HG03103 (cell line): ENCODE measurements around the gene URGCP.

ENCODE experiments used
- ATAC-seq: cut with Tn5 transposase; IDR thresholded peaks from one replicate; pipeline ENCODE4 v1.9.1; 2021; ENCODE audit warnings: low read depth; ENCODE audit not compliant: unreplicated experiment

Gene URGCP, protein sequence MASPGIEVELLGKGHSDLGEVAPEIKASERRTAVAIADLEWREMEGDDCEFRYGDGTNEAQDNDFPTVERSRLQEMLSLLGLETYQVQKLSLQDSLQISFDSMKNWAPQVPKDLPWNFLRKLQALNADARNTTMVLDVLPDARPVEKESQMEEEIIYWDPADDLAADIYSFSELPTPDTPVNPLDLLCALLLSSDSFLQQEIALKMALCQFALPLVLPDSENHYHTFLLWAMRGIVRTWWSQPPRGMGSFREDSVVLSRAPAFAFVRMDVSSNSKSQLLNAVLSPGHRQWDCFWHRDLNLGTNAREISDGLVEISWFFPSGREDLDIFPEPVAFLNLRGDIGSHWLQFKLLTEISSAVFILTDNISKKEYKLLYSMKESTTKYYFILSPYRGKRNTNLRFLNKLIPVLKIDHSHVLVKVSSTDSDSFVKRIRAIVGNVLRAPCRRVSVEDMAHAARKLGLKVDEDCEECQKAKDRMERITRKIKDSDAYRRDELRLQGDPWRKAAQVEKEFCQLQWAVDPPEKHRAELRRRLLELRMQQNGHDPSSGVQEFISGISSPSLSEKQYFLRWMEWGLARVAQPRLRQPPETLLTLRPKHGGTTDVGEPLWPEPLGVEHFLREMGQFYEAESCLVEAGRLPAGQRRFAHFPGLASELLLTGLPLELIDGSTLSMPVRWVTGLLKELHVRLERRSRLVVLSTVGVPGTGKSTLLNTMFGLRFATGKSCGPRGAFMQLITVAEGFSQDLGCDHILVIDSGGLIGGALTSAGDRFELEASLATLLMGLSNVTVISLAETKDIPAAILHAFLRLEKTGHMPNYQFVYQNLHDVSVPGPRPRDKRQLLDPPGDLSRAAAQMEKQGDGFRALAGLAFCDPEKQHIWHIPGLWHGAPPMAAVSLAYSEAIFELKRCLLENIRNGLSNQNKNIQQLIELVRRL

DNA sequence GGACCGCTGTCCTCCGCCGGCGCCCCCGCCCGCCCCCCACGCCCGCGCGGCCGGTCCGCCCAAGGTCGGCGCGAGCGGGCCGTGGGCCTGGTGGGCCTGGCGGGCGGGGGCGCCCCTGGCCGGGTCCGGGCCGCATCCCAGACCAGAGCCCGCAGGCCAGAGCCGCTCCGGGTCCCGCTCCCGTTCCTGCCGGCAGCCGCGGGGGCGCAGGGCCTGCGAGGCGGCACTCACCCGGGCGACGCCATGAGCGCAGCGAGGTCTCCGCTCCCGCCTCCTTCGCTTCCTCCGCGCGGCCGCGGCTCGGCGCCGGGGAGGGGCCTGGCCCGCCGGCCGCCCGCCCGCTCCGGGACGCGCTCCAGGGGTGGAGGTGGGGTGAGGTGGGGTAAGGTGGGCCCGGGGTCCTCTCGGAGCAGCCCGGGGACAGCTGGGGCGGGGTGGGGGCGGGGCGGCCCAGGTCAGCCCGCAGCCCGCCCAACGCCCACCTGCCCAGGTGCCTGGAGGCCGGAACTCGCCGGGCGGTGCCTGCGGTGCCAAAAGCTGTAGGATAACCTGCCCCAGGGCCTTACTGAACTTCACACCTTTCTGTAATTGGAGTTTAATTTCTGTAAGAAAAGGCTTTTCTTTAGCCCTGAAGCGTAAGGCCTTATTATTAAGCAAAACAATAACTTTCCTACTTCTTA lies at the start of gene URGCP:
Gene URGCP (minus strand): TSS at position 266 of the 680 bp plus-strand sequence. CDS start 21 bp downstream, at position 245.
- peak; percentile 74 for ATAC-seq

- no peak for ATAC-seq
Observed at GRCh38 chr7:43956027-43956426, 49.6 kb upstream of the URGCP start.

- ATAC-seq = no peak
Observed at GRCh38 chr7:43954524-43955228, 48.3 kb upstream of the URGCP start.

- no peak for ATAC-seq
Observed at GRCh38 chr7:43953071-43953470, 46.7 kb upstream of the URGCP start.

- ATAC-seq = no peak
Observed at GRCh38 chr7:43952028-43952427, 45.6 kb upstream of the URGCP start.

DNA sequence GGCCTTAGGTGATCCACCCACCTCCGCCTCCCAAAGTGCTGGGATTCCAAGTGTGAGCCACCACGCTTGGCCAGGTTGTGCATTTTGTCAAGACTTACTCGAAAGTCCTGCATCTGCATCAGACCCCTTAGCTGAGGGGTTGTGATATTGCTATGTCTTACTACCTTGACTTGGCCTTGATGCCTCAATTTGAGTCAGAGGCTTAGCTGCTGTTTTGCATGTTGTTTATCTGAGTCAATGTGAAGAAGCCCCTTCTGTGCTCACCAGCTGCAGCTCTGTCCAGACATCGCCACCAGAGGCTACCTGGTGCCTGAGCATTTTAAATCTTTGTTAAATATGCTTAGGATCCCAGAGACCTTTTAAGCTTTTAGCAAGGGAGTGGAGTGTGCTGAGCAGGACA lies 37.9 kb upstream of the URGCP start:
- no peak for ATAC-seq

DNA sequence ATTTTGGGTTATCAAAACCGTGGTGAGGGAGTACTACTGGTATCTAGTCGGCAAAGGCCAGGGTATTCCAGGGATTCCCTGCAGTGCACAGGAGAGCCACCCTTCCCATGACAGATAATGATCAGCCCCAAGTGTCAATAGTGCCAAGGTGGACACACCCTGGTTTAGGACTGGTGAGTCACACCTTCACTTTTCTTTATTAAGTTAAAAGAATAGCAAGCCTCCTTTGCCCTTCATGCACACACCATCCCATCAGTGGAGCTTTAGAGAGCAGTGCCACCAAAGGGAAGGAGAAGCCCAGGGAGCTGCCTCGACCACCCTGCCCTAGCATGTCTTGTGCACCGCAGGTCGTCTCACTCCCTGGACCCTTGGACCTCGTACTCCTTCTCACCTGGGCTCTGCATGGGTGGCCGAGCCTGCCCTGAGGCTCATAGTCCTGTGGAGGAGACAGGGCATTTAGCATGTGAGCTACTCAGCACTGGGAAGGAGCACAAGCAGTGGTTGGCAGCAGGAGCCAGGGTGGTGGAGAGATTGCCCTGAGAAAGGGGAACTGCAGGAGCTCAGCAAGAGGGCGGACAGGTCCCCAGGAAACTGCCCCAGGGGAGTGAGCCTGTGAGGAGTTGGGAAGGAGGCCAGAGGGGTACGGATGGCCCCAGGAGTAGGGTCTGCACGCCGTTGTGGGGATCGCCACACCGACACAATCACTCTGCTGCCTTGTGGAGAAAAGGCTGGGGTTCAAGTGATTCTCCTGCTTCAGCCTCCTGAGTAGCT lies 37.2 kb upstream of the URGCP start:
- no peak for ATAC-seq

DNA sequence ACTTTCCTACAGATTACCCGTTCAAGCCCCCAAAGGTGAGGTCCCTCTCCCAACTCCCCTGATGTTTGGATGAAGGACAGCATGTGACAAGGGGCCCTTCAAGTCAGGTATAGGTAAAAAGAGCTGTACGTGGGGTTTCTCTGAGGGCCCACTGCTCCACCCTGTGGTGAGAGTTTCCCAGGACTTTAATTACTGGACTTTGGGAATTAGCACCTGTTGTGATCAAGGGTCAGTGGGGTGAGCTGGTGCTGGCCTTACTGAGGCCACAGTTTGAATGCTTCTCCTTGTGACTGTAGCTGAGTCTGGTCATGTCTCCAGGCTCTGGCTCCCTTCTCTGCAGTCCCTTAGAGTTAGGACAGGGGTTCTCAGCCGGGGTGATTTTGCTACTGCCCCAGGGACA lies 36.6 kb upstream of the URGCP start:
- ATAC-seq = no peak

DNA sequence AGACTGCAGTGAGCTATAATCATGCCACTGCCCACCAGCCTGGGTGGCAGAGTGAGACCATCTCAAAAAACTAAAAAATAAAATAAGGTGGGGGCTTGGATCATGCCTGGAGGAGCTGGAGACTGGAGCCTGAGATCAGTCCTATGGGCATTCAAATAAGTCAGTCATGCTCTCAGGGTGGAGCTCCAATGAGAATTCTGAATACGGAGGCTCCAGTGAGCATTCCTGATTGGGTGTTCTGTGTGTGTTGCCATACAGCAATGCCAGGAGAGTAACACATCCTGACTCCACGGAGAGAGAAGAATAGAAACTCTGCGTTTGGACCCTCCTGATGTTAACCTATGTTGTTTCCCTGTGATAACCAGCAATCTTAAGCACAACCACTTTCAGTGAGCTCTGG lies 35.9 kb upstream of the URGCP start:
- no peak for ATAC-seq

GRCh38 chr7:43938892-43939482 lies 32.6 kb upstream of the URGCP start:
- no peak for ATAC-seq

DNA sequence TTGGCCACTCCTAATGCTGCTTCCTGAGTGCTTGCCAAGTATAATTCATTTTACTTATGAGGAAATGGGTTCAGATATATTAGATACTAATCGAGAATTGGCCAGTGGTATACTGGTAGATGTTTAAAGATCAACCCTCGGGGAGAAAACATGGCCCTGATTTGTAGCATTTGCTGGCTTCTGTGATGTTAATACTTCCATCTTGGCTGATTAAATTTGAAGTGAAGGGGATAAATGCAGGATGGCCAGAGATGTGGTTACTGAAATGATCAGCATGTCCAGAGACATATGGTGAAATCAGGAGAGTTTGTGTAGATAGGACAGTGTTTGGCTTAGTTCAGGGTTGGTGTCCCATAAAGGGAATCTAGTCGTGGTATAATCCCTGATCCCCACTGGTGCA lies 31.0 kb upstream of the URGCP start:
- no peak for ATAC-seq

DNA sequence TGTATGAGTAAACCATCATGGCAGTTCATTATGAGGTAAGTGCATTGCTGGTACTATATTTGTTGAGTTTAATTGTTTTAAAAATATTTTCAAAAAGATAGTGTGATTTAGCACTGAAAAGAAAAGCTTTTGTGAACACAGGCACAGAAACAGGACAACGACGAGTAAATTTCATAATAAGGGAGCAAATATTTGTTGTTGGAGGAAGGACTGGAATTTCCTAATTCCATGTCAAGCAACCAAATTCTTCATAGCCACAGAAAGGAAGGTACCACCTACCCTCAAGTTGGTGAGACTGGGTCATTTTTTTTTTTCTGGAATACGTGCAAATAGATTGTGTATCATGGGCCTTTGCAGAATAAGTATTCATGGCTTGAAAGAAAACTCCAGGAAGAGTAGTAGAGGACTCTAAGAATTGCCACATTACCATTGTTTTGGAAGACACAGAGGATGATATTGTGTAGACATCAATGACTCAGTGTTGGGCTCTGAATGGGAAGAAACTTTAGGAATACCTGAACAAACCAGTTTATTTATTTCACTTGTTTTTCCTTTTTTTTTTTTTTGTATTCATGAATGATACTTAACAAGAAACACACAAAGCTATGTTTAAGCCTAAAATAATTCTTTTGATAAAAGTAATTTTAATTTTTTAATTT lies 27.6 kb upstream of the URGCP start:
- no peak for ATAC-seq

- ATAC-seq = no peak
Observed at GRCh38 chr7:43931346-43931745, 24.9 kb upstream of the URGCP start.

- no peak for ATAC-seq
Observed at GRCh38 chr7:43929529-43930457, 23.4 kb upstream of the URGCP start.

- ATAC-seq = no peak
Observed at GRCh38 chr7:43927810-43928209, 21.4 kb upstream of the URGCP start.

- no peak for ATAC-seq
Observed at GRCh38 chr7:43926798-43927123, 20.4 kb upstream of the URGCP start.

- peak; percentile 83 for ATAC-seq
Observed at GRCh38 chr7:43925984-43926797, 19.8 kb upstream of the URGCP start, which contains the start of gene UBE2D4. Gene UBE2D4 (plus strand): TSS chr7:43926436. CDS start chr7:43926533, 97 bp downstream.
